ENCODE measurements around the gene SNRNP48. TPM values are rescaled to one million over a fixed set of nuclear protein-coding genes. Genes with fewer than 3 reads are reported as not detected.

The SNRNP48 gene
- total RNA-seq, 1 experiment from 2014 or later = 29.1 TPM

DNA sequence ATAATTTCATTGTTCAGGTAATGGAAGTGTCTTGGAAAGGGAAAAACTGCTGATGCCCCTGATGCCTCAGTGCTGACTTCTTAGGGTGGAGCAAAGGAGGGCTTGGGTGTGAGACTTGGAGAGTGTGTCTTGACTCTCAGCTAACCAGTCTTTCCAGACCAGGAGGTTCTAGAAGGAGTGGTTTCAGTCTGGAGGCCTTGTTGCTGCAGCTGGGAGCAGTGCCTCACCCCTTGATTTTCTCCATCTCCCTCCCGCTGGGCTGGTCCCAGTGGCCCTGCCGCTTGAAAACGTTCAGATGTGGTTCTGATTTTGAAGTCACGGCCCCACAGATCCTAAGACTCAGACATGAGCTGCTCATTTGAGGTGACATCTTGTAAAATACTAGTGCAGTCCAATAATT, 43.1 kb upstream of the SNRNP48 start:
- no peak overlapping the region for H3K4me3 ChIP-seq (ENCODE audit: low read depth, low read length)
- H3K36me3 Mint-ChIP-seq (ENCODE audit: insufficient read depth, unreplicated experiment) = peaks cover 68% of the 10 kb centered on the region
- peak overlapping the region; percentile 72 for H3K4me3 Mint-ChIP-seq (ENCODE audit: unreplicated experiment)
- no peaks in the 10 kb centered on the region for H3K9me3 Mint-ChIP-seq (ENCODE audit: unreplicated experiment)
- H3K27me3 Mint-ChIP-seq (ENCODE audit: insufficient read depth, unreplicated experiment) = no peaks in the 10 kb centered on the region
- H3K4me1 ChIP-seq = peaks cover 73% of the 10 kb centered on the region
- peak overlapping the region; percentile 90 for H3K27ac Mint-ChIP-seq (ENCODE audit: unreplicated experiment)
- no peaks in the 10 kb centered on the region for H3K27me3 ChIP-seq (replicated peaks; ENCODE audit: control insufficient read depth, insufficient read depth, low read length)
- no TSS peak for BruUV-seq (replicated peaks)
- peaks cover 49% of the 10 kb centered on the region for H3K4me1 Mint-ChIP-seq (ENCODE audit: low read depth, unreplicated experiment)
- no peak for DNase-seq
- H3K9me3 ChIP-seq = no peaks in the 10 kb centered on the region
- peaks cover 3% of the 10 kb centered on the region; the same call in 1 of the 2 replicates for H3K36me3 ChIP-seq (ENCODE audit: control insufficient read depth, insufficient read depth, low read length)
- POLR2A ChIA-PET = no interaction called here
- CTCF ChIA-PET = no interaction called here
- TF ChIP-seq, protein P1, sequence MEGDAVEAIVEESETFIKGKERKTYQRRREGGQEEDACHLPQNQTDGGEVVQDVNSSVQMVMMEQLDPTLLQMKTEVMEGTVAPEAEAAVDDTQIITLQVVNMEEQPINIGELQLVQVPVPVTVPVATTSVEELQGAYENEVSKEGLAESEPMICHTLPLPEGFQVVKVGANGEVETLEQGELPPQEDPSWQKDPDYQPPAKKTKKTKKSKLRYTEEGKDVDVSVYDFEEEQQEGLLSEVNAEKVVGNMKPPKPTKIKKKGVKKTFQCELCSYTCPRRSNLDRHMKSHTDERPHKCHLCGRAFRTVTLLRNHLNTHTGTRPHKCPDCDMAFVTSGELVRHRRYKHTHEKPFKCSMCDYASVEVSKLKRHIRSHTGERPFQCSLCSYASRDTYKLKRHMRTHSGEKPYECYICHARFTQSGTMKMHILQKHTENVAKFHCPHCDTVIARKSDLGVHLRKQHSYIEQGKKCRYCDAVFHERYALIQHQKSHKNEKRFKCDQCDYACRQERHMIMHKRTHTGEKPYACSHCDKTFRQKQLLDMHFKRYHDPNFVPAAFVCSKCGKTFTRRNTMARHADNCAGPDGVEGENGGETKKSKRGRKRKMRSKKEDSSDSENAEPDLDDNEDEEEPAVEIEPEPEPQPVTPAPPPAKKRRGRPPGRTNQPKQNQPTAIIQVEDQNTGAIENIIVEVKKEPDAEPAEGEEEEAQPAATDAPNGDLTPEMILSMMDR (IDR thresholded peaks at IDR 0.05; ENCODE audit: insufficient read depth in 1 of 2, low read depth in 1 of 2, low read length in 1 of 2, severe bottlenecking in 1 of 2, unreplicated experiment in 1 of 2) = no peak
- intact Hi-C loops (cut with micrococcal nuclease; ENCODE audit: unreplicated experiment) = no loop called here

- BruUV-seq (replicated peaks) = no TSS peak
- Histone ChIP-seq H3K4me3 (ENCODE audit: low read depth, low read length) (no peak overlapping the region), H3K36me3 (ENCODE audit: control insufficient read depth, insufficient read depth, low read length) (peaks cover 3% of the 10 kb centered on the region; the same call in 1 of the 2 replicates), H3K9me3 (no peaks in the 10 kb centered on the region), H3K27me3 (replicated peaks; ENCODE audit: control insufficient read depth, insufficient read depth, low read length) (no peaks in the 10 kb centered on the region), H3K4me1 (peaks cover 73% of the 10 kb centered on the region)
- ChIA-PET POLR2A (no interaction called here), CTCF (no interaction called here)
- Mint-ChIP-seq H3K9me3 (ENCODE audit: unreplicated experiment) (no peaks in the 10 kb centered on the region), H3K4me3 (ENCODE audit: unreplicated experiment) (peak overlapping the region; percentile 72), H3K27me3 (ENCODE audit: insufficient read depth, unreplicated experiment) (no peaks in the 10 kb centered on the region), H3K4me1 (ENCODE audit: low read depth, unreplicated experiment) (peaks cover 49% of the 10 kb centered on the region), H3K27ac (ENCODE audit: unreplicated experiment) (peak overlapping the region; percentile 90), H3K36me3 (ENCODE audit: insufficient read depth, unreplicated experiment) (peaks cover 70% of the 10 kb centered on the region)
- TF ChIP-seq, protein P1 (IDR thresholded peaks at IDR 0.05; ENCODE audit: insufficient read depth in 1 of 2, low read depth in 1 of 2, low read length in 1 of 2, severe bottlenecking in 1 of 2, unreplicated experiment in 1 of 2) = no peak
- intact Hi-C loops (cut with micrococcal nuclease; ENCODE audit: unreplicated experiment) = no loop called here
- DNase-seq = no peak
Observed at GRCh38 chr6:7547315-7547714, 42.7 kb upstream of the SNRNP48 start.

- POLR2A ChIA-PET = no interaction called here
- Histone ChIP-seq H3K36me3 (ENCODE audit: control insufficient read depth, insufficient read depth, low read length) (peaks cover 5% of the 10 kb centered on the region; the same call in 1 of the 2 replicates), H3K27me3 (replicated peaks; ENCODE audit: control insufficient read depth, insufficient read depth, low read length) (no peaks in the 10 kb centered on the region), H3K4me1 (peaks cover 71% of the 10 kb centered on the region), H3K9me3 (no peaks in the 10 kb centered on the region), H3K4me3 (ENCODE audit: low read depth, low read length) (no peak overlapping the region)
- intact Hi-C loops (cut with micrococcal nuclease; ENCODE audit: unreplicated experiment) = no loop called here
- Mint-ChIP-seq H3K36me3 (ENCODE audit: insufficient read depth, unreplicated experiment) (peaks cover 74% of the 10 kb centered on the region), H3K27me3 (ENCODE audit: insufficient read depth, unreplicated experiment) (no peaks in the 10 kb centered on the region), H3K27ac (ENCODE audit: unreplicated experiment) (no peak overlapping the region), H3K4me3 (ENCODE audit: unreplicated experiment) (no peak overlapping the region), H3K4me1 (ENCODE audit: low read depth, unreplicated experiment) (peaks cover 51% of the 10 kb centered on the region), H3K9me3 (ENCODE audit: unreplicated experiment) (no peaks in the 10 kb centered on the region)
- no peak for DNase-seq
- TF ChIP-seq, protein P1 (IDR thresholded peaks at IDR 0.05; ENCODE audit: insufficient read depth in 1 of 2, low read depth in 1 of 2, low read length in 1 of 2, severe bottlenecking in 1 of 2, unreplicated experiment in 1 of 2) = no peak
- CTCF ChIA-PET = no interaction called here
- no TSS peak for BruUV-seq (replicated peaks)
Observed at GRCh38 chr6:7550433-7550801, 39.6 kb upstream of the SNRNP48 start.

Data from Caco-2 (cell line).